ENCODE results near the gene CASK.
"Not testable (repeated sequence)": the region's sequence is repeated elsewhere in the genome, so short reads cannot be mapped to it uniquely, and the experiment has no call there.

The CASK gene

GRCh38 chrX:41661366-41662095 is 261.8 kb downstream of the CASK start:
- no peak overlapping the region for H3K4me3 Mint-ChIP-seq
- no peak overlapping the region for H3K27ac Mint-ChIP-seq
- peaks cover 24% of the 10 kb centered on the region for H3K4me1 Mint-ChIP-seq (ENCODE audit: low read depth)
- peaks cover 21% of the 10 kb centered on the region for H3K36me3 Mint-ChIP-seq
- no peaks in the 10 kb centered on the region for H3K9me3 Mint-ChIP-seq (ENCODE audit: low read depth)
- H3K27me3 Mint-ChIP-seq: no peaks in the 10 kb centered on the region

GRCh38 chrX:41655631-41656030 is 267.7 kb downstream of the CASK start:
- Mint-ChIP-seq H3K4me3 (no peak overlapping the region), H3K36me3 (peaks cover 30% of the 10 kb centered on the region), H3K4me1 (ENCODE audit: low read depth) (no peaks in the 10 kb centered on the region), H3K27ac (no peak overlapping the region), H3K27me3 (no peaks in the 10 kb centered on the region), H3K9me3 (ENCODE audit: low read depth) (no peaks in the 10 kb centered on the region)

- Mint-ChIP-seq H3K36me3 (peaks cover 27% of the 10 kb centered on the region), H3K4me1 (ENCODE audit: low read depth) (no peaks in the 10 kb centered on the region)
Observed at GRCh38 chrX:41655101-41655500, 268.3 kb downstream of the CASK start.

GRCh38 chrX:41653125-41653524 is 270.2 kb downstream of the CASK start:
- no peaks in the 10 kb centered on the region for H3K9me3 Mint-ChIP-seq (ENCODE audit: low read depth)
- H3K36me3 Mint-ChIP-seq: peaks cover 25% of the 10 kb centered on the region
- H3K4me1 Mint-ChIP-seq (ENCODE audit: low read depth): no peaks in the 10 kb centered on the region
- no peak overlapping the region for H3K27ac Mint-ChIP-seq
- no peaks in the 10 kb centered on the region for H3K27me3 Mint-ChIP-seq
- H3K4me3 Mint-ChIP-seq: no peak overlapping the region

More at GRCh38 chrX:41655101-41655500, 268.3 kb downstream of the CASK start:
- H3K27ac Mint-ChIP-seq: no peak overlapping the region
- H3K9me3 Mint-ChIP-seq (ENCODE audit: low read depth): no peaks in the 10 kb centered on the region
- no peaks in the 10 kb centered on the region for H3K27me3 Mint-ChIP-seq
- no peak overlapping the region for H3K4me3 Mint-ChIP-seq

DNA sequence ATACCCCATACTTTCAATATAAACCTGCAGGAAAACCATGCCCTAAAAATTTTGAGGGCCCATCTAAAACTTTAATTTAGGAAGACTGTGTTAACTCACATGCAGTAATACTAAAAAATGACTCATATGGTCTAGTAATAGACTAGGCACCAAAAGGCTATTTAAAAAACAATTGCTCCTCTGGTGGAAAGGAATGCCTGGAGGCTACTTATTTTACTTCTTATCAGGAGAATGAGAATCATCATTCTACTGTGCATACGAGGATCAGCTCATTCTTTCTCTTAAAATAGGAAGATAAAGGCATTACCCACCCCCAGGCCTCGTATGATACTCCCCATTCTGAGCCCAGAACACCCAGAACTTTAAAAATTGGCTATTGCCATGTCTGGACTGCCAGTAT is 277.2 kb downstream of the CASK start:
- peaks cover 20% of the 10 kb centered on the region for H3K36me3 Mint-ChIP-seq
- H3K9me3 Mint-ChIP-seq (ENCODE audit: low read depth); H3K4me3 Mint-ChIP-seq; H3K27ac Mint-ChIP-seq; H3K4me1 Mint-ChIP-seq (ENCODE audit: low read depth); H3K27me3 Mint-ChIP-seq: not testable (repeated sequence)

- H3K4me1 Mint-ChIP-seq (ENCODE audit: low read depth): peaks cover 2% of the 10 kb centered on the region
- no peaks in the 10 kb centered on the region for H3K36me3 Mint-ChIP-seq
- no peak overlapping the region for H3K4me3 Mint-ChIP-seq
- no peak overlapping the region for H3K27ac Mint-ChIP-seq
- H3K9me3 Mint-ChIP-seq (ENCODE audit: low read depth): no peaks in the 10 kb centered on the region
- no peaks in the 10 kb centered on the region for H3K27me3 Mint-ChIP-seq
Observed at GRCh38 chrX:41634284-41634683, 289.1 kb downstream of the CASK start.

DNA sequence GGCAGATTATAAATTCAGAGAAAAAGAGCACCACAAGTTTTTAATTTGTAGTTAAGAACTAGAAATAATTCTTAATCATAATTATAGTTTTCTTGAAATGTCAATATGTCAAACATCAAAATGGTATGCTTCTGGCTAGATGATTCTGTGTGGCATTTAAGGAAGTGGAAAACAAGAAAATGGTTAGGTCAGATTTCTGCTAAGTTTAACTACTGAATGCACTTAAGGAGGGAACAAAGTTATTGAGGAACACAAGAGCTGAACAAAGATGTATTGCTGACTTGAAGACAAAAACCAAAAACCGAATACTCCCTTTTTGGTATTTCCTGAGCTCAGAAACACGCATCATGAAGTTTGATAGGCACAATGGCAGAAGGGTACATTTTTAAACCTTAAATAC is 293.3 kb downstream of the CASK start:
- Mint-ChIP-seq H3K27me3 (no peaks in the 10 kb centered on the region), H3K4me3 (no peak overlapping the region), H3K36me3 (peaks cover 4% of the 10 kb centered on the region), H3K9me3 (ENCODE audit: low read depth) (no peaks in the 10 kb centered on the region), H3K27ac (no peak overlapping the region), H3K4me1 (ENCODE audit: low read depth) (peaks cover 2% of the 10 kb centered on the region)

DNA sequence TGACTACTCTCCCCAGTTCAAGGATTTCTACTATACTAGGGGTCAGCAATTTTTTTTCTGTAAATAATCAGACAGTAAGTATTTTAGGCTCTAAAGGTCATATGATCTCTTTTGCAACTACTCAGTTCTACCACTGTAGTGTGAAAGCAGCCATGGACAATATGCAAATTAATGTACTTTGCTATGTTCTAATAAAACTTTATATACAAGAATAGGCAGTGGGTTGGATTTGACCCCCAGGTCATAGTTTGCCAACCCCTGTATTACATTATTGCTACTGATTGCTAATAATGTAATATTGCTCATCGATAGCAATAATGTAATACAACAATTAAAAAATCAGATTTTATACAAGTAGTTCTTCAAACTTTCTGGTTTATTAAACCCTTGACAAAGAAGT is 293.8 kb downstream of the CASK start:
- no peak overlapping the region for H3K27ac Mint-ChIP-seq
- H3K4me3 Mint-ChIP-seq: no peak overlapping the region
- H3K27me3 Mint-ChIP-seq: no peaks in the 10 kb centered on the region
- H3K4me1 Mint-ChIP-seq (ENCODE audit: low read depth): peaks cover 2% of the 10 kb centered on the region
- H3K36me3 Mint-ChIP-seq: peaks cover 8% of the 10 kb centered on the region
- no peaks in the 10 kb centered on the region for H3K9me3 Mint-ChIP-seq (ENCODE audit: low read depth)

GRCh38 chrX:41621222-41621723 is 302.1 kb downstream of the CASK start:
- H3K4me1 Mint-ChIP-seq (ENCODE audit: low read depth): no peaks in the 10 kb centered on the region

GRCh38 chrX:41619221-41619620 is 304.1 kb downstream of the CASK start:
- Mint-ChIP-seq H3K27ac (no peak overlapping the region), H3K27me3 (no peaks in the 10 kb centered on the region), H3K4me1 (ENCODE audit: low read depth) (no peaks in the 10 kb centered on the region), H3K9me3 (ENCODE audit: low read depth) (no peaks in the 10 kb centered on the region), H3K4me3 (no peak overlapping the region), H3K36me3 (no peaks in the 10 kb centered on the region)

More at GRCh38 chrX:41621222-41621723, 302.1 kb downstream of the CASK start:
- Mint-ChIP-seq H3K36me3 (peaks cover 9% of the 10 kb centered on the region), H3K27me3 (no peaks in the 10 kb centered on the region), H3K4me3 (no peak overlapping the region), H3K27ac (no peak overlapping the region), H3K9me3 (ENCODE audit: low read depth) (no peaks in the 10 kb centered on the region)

DNA sequence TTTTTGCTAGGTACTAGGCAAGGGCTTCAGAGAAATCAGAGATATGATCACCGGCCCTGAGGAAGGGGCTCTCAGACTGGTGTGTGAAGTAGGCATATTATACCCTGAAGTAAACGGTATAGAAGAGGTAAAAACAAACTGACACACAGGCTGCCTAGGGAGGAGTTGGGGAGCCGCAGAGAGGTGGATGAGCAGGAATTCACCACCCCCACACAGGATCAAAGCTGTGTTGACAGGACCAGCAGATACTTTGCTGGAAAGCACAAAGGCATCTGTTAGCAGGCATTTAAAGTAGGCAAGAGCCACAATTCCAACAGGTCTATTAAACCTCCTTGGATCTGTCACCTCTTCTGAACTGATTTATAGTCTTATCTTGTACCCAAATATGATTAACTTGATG is 306.4 kb downstream of the CASK start:
- no peak overlapping the region for H3K4me3 Mint-ChIP-seq
- H3K36me3 Mint-ChIP-seq: no peaks in the 10 kb centered on the region
- H3K27ac Mint-ChIP-seq: no peak overlapping the region
- no peaks in the 10 kb centered on the region for H3K27me3 Mint-ChIP-seq
- H3K4me1 Mint-ChIP-seq (ENCODE audit: low read depth): no peaks in the 10 kb centered on the region
- H3K9me3 Mint-ChIP-seq (ENCODE audit: low read depth): no peaks in the 10 kb centered on the region

- no peak overlapping the region for H3K4me3 Mint-ChIP-seq
- H3K9me3 Mint-ChIP-seq (ENCODE audit: low read depth): no peaks in the 10 kb centered on the region
- H3K36me3 Mint-ChIP-seq: no peaks in the 10 kb centered on the region
- H3K27me3 Mint-ChIP-seq: no peaks in the 10 kb centered on the region
- no peak overlapping the region for H3K27ac Mint-ChIP-seq
- H3K4me1 Mint-ChIP-seq (ENCODE audit: low read depth): no peaks in the 10 kb centered on the region
Observed at GRCh38 chrX:41616255-41616654, 307.1 kb downstream of the CASK start.

- H3K27ac Mint-ChIP-seq: no peak overlapping the region
- H3K4me3 Mint-ChIP-seq: no peak overlapping the region
- no peaks in the 10 kb centered on the region for H3K27me3 Mint-ChIP-seq
- no peaks in the 10 kb centered on the region for H3K9me3 Mint-ChIP-seq (ENCODE audit: low read depth)
- H3K4me1 Mint-ChIP-seq (ENCODE audit: low read depth): no peaks in the 10 kb centered on the region
- peaks cover 7% of the 10 kb centered on the region for H3K36me3 Mint-ChIP-seq
Observed at GRCh38 chrX:41608244-41608643, 315.1 kb downstream of the CASK start.

DNA sequence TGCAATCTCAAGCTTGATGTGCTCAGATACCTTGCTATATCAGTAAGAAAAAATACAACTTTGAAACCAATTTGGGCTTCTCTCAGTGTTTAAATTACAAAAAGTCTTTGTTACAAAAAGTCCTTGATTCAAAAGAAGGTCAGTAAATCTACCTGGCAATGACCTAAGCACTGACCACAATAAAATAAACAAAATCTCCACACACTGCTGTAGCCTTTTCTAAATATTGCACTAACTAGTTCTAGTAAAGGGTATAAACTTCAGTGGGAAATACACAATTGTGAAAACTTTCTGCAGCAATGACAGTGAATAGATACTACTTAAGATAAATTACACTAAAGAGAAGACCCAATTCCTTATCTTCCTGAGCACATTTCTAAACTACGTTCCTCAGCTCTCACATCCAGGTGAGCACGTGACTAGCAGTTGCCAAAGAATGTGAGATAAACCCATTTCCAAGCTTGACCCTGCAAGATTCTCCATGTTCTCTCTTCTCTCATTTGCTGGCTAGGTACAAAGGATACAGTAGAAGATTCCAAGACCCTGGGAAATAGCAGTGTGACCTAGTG is 316.0 kb downstream of the CASK start:
- no peak overlapping the region for H3K4me3 Mint-ChIP-seq
- no peaks in the 10 kb centered on the region for H3K4me1 Mint-ChIP-seq (ENCODE audit: low read depth)
- no peaks in the 10 kb centered on the region for H3K27me3 Mint-ChIP-seq
- no peak overlapping the region for H3K27ac Mint-ChIP-seq
- H3K9me3 Mint-ChIP-seq (ENCODE audit: low read depth): no peaks in the 10 kb centered on the region
- H3K36me3 Mint-ChIP-seq: peaks cover 7% of the 10 kb centered on the region

GRCh38 chrX:41606057-41606456 is 317.3 kb downstream of the CASK start:
- H3K4me1 Mint-ChIP-seq (ENCODE audit: low read depth); H3K4me3 Mint-ChIP-seq: not testable (repeated sequence)

More at GRCh38 chrX:41606057-41606456, 317.3 kb downstream of the CASK start:
- not testable (repeated sequence) for H3K27me3 Mint-ChIP-seq; H3K9me3 Mint-ChIP-seq (ENCODE audit: low read depth); H3K27ac Mint-ChIP-seq; H3K36me3 Mint-ChIP-seq
